Natural killer cell (primary cell): Measurements from ENCODE around the gene UGT2B7. TPM values are rescaled to one million over a fixed set of nuclear protein-coding genes. Genes with fewer than 3 reads are reported as not detected.

Source experiments
- ATAC-seq, 3 donors: fragments of 150-1000 bp in 2 of 3; fragments of 200-7000 bp in 1 of 3; cut with Tn5 transposase; 1 replicate in 1 of 3; 2 replicates in 2 of 3; pipeline ENCODE4 v1.10.0; 2021; ENCODE audit warnings: mild to moderate bottlenecking in 2 of 3, moderate library complexity in 2 of 3
- DNase-seq, 2 donors: peaks; one replicate each; pipeline versions ENCODE4 v3.0.0 to v3.0.0-alpha.2; 2013 to 2021; ENCODE audit warnings: mixed read lengths in 1 of 2
- H3K27ac ChIP-seq: one replicate; pipeline ENCODE4 v1.5.1; 2013; ENCODE audit warnings: mild to moderate bottlenecking, low read length
- H3K27me3 ChIP-seq: one replicate; pipeline ENCODE4 v1.6.1; 2013; ENCODE audit warnings: low read length; ENCODE audit not compliant: control insufficient read depth, insufficient read depth
- H3K36me3 ChIP-seq: one replicate; pipeline ENCODE4 v1.6.1; 2013; ENCODE audit warnings: low read length; ENCODE audit not compliant: control insufficient read depth, insufficient read depth
- H3K4me1 ChIP-seq: one replicate; pipeline ENCODE4 v1.6.1; 2013; ENCODE audit warnings: low read length; ENCODE audit not compliant: control insufficient read depth, insufficient read depth
- H3K4me3 ChIP-seq: one replicate; pipeline ENCODE4 v1.5.1; 2013; ENCODE audit warnings: low read length
- H3K9me3 ChIP-seq: one replicate; pipeline ENCODE4 v1.6.1; 2013; ENCODE audit warnings: low read length; ENCODE audit not compliant: control insufficient read depth, insufficient read depth
- H3K27ac Mint-ChIP-seq, 2 donors: one replicate each; pipeline ENCODE4 v1.8.0; 2022; ENCODE audit warnings: mild to moderate bottlenecking in 2 of 2, mixed read lengths in 2 of 2, moderate library complexity in 1 of 2
- H3K27me3 Mint-ChIP-seq, 2 donors: one replicate each; pipeline ENCODE4 v1.8.0; 2022; ENCODE audit warnings: low read depth in 2 of 2, mixed read lengths in 2 of 2
- H3K36me3 Mint-ChIP-seq: one replicate; pipeline ENCODE4 v1.8.0; 2022; ENCODE audit warnings: mixed read lengths
- H3K4me1 Mint-ChIP-seq, 2 donors: one replicate each; pipeline ENCODE4 v1.8.0; 2022; ENCODE audit warnings: mixed read lengths in 2 of 2
- H3K4me3 Mint-ChIP-seq: one replicate; pipeline ENCODE4 v1.8.0; 2022; ENCODE audit warnings: mild to moderate bottlenecking, moderate library complexity, mixed read lengths
- H3K9me3 Mint-ChIP-seq, 2 donors: one replicate each; pipeline ENCODE4 v1.8.0; 2022; ENCODE audit warnings: mixed read lengths in 2 of 2
- CTCF ChIP-seq: fragments of 200-600 bp; IDR thresholded peaks from one replicate; pipeline ENCODE4 v1.8.0; 2022; ENCODE audit warnings: antibody characterized with exemption
- WGBS: methylation state at CpG from one replicate; pipeline ENCODE4 v1.1.7; 2013; ENCODE audit warnings: missing lambda C conversion rate; ENCODE audit not compliant: insufficient coverage; 5-methylcytosine and 5-hydroxymethylcytosine counted together
- intact Hi-C: fragments of 100-400 bp; cut with micrococcal nuclease; formaldehyde crosslinking; loops from one replicate; pipeline ENCODE4 v1.14.2; 2022
- total RNA-seq, 4 donors: library from RNA; stranded (reverse); fragments of 120-200 nt in 1 of 4; gene quantifications; one replicate each; pipeline versions ENCODE4 v1.2.3 to v1.2.4, GENCODE V29; 2013 to 2022

Gene UGT2B7
- total RNA-seq, 3 donors from 2014 or later (not counting 1 experiment from before 2014, with no cell fraction given), result not detected

GRCh38 chr4:69124941-69125340 lies 28.7 kb downstream of the UGT2B7 start:
- no peaks in the 10 kb centered on the region for H3K36me3 Mint-ChIP-seq
- H3K27ac Mint-ChIP-seq, result no peak overlapping the region
- no peaks in the 10 kb centered on the region for H3K9me3 ChIP-seq
- intact Hi-C loops, result no loop called here
- no peaks in the 10 kb centered on the region for H3K27me3 ChIP-seq
- DNase-seq, result no peak
- H3K9me3 Mint-ChIP-seq, result peaks cover 11 to 14% of the 10 kb centered on the region in 2 donors
- no peaks in the 10 kb centered on the region for H3K27me3 Mint-ChIP-seq
- no peaks in the 10 kb centered on the region for H3K36me3 ChIP-seq
- no peak for ATAC-seq
- H3K4me3 Mint-ChIP-seq, result no peak overlapping the region
- TF ChIP-seq CTCF, result no peak
- 86% methylated on average over 1 of the region's 1 CpG for WGBS
- no peak overlapping the region for H3K4me3 ChIP-seq
- H3K27ac ChIP-seq, result no peak overlapping the region
- no peaks in the 10 kb centered on the region for H3K4me1 ChIP-seq
- H3K4me1 Mint-ChIP-seq, result no peaks in the 10 kb centered on the region

DNA sequence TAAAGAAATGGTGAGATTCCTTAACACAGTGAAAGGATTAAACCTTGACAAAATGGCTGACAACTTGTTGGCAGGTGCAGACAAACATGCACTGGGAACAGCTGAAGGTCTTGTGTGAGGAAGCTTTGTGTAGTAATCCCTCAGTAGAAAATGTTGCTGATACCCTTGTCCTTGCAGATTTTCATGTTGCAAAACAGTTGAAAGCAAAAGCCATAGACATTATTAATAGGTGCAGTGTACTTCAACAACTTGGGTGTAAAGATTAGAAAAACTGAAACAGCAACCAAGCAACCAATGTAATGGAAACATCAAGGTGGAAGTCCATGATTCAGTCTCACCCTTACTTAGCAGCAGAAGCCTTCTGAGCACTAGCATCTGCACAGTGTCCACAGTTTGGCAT lies 29.8 kb downstream of the UGT2B7 start:
- H3K4me1 Mint-ChIP-seq, result no peaks in the 10 kb centered on the region
- peaks cover 8 to 12% of the 10 kb centered on the region in 2 donors for H3K9me3 Mint-ChIP-seq
- TF ChIP-seq CTCF, result no peak
- DNase-seq (no peak), ATAC-seq (no peak)
- no peaks in the 10 kb centered on the region for H3K36me3 Mint-ChIP-seq
- no peak overlapping the region for H3K4me3 Mint-ChIP-seq
- no peaks in the 10 kb centered on the region for H3K4me1 ChIP-seq
- no peaks in the 10 kb centered on the region for H3K27me3 Mint-ChIP-seq
- intact Hi-C loops, result no loop called here
- H3K9me3 ChIP-seq, result no peaks in the 10 kb centered on the region
- no peak overlapping the region for H3K27ac Mint-ChIP-seq
- H3K36me3 ChIP-seq, result no peaks in the 10 kb centered on the region
- no peak overlapping the region for H3K4me3 ChIP-seq
- H3K27ac ChIP-seq, result no peak overlapping the region
- no peaks in the 10 kb centered on the region for H3K27me3 ChIP-seq

- Histone ChIP-seq H3K4me3 (no peak overlapping the region), H3K36me3 (no peaks in the 10 kb centered on the region), H3K27ac (no peak overlapping the region), H3K9me3 (no peaks in the 10 kb centered on the region), H3K27me3 (no peaks in the 10 kb centered on the region), H3K4me1 (no peaks in the 10 kb centered on the region)
- Mint-ChIP-seq H3K36me3 (no peaks in the 10 kb centered on the region), H3K4me1 (no peaks in the 10 kb centered on the region), H3K4me3 (no peak overlapping the region), H3K27me3 (no peaks in the 10 kb centered on the region), H3K9me3 (peaks cover 0 to 9% of the 10 kb centered on the region in 2 donors), H3K27ac (no peak overlapping the region)
- TF ChIP-seq CTCF, result no peak
- no peak for ATAC-seq
- intact Hi-C loops, result no loop called here
- DNase-seq, result no peak
These were observed 37.7 kb downstream of the UGT2B7 start for GRCh38 chr4:69133993-69134392.

DNA sequence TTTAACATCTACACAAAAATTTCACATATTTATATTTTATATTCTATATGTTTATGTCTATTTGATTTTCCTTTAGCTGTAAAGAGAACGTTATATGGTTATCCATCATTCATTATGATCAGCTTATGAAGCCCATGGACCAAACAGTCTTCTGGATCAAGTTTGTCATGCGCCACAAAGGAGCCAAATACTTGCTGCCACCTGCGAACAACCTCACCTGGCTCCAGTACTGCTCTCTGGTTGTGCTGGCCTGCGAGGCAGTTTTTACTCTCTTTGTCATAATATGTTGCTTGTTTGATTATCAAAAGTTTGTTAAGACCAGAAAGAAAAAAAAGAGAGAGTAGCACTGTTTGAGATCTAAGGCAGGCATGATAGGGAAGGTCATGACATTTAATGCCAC lies 38.2 kb downstream of the UGT2B7 start:
- Histone ChIP-seq H3K27me3 (no peaks in the 10 kb centered on the region), H3K4me3 (no peak overlapping the region), H3K27ac (no peak overlapping the region), H3K9me3 (no peaks in the 10 kb centered on the region), H3K36me3 (no peaks in the 10 kb centered on the region), H3K4me1 (no peaks in the 10 kb centered on the region)
- no peak for TF ChIP-seq CTCF
- Mint-ChIP-seq H3K4me3 (no peak overlapping the region), H3K36me3 (no peaks in the 10 kb centered on the region), H3K4me1 (no peaks in the 10 kb centered on the region), H3K27ac (no peak overlapping the region), H3K27me3 (no peaks in the 10 kb centered on the region), H3K9me3 (peaks cover 0 to 10% of the 10 kb centered on the region in 2 donors)
- intact Hi-C loops, result no loop called here
- ATAC-seq (no peak), DNase-seq (no peak)
- 89% methylated on average over 4 of the region's 4 CpGs for WGBS
